RCC 7860 (cell line): ENCODE measurements around the gene STAC3.

Experiments used
- DNase-seq: peaks from one replicate; pipeline ENCODE4 v3.0.0-alpha.2; 2015; ENCODE audit warnings: low spot score
- FAIRE-seq: peaks from 2 replicates; lab custom pipeline; 2012; peaks lifted over from hg19 to GRCh38; lab: Jason Lieb, UNC

The STAC3 gene

DNA sequence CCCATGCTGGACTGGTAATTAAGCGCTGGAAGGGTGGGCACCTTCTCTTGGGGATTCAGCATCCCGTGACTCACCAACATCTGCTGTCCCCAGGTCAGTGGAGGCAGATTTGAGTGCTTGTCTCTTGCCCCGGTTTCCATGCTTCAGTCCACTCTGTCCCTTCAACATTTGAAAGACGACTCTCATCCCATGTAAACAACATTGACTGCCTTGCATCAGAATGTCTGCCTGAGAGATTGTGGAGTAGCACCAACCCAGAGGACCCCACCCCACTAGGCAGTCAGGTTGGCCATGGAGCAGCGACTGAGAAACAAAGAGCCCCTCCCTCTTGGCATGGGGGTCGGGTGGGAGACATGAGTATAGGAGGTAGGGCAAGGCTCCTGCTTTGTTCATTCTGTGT, 4.9 kb upstream of the STAC3 start:
- DNase-seq (no peak), FAIRE-seq (no peak)

GRCh38 chr12:57254506-57255280, 3.7 kb upstream of the STAC3 start:
- FAIRE-seq (no peak), DNase-seq (no peak)

DNA sequence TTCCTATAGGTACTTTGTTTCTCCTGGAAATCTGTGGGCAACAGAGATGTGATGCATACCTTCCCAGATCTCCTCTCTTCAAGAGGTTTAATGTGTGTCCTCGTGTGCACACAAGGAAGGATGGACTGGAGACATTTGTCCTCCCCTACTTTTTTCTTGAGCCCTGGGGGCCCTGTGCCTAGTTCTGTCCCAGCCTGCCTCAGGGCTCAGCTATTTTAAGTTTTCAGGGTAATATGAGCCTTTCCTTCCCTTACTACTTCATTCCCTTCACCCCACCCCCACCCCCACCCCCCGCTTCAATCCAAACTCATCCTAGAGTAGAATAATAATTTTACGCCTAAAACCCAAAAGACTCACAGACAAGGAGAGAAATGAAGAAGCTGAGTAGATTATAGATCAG, 446 bp downstream of the STAC3 start:
- DNase-seq (no peak), FAIRE-seq (no peak)

DNA sequence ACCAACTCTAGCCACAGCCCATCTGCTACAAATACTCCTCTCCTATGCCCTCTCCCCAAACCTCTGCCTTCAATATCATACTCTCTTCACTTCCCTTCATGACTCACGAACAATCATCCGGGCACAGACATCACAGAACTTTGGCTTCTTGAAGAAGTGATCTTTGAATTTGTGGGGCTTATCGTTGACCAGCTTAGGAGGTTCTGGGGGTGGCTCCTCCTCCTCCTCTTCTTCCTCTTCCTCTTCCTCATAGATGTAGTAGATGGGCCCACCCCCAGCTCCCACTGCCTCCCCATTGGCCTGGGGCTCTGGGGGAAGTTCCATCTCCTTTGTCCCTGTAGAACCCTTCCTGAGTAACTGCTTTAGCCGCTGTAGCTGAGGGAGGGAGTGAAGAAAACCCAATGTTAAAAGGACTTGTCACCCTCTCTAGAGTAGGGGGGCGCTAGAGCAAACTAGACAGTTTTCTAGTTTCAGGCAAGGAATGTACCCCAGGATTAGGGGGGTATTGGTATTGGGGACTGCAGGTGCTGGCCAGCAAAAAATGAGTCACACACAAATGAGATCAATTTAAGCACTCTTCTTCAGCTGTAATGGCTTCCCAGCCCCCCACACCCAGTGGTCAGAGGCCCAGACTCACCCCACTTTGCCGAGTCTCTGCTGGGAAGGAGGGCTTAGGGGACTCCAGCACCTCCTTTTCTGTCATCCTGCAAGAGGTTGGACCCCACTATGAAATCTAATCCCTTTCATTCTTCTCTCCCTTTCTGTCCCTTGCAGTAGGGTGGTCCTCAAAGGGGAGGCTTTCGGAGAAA, 1.8 kb downstream of the STAC3 start:
- no peak for FAIRE-seq
- DNase-seq: no peak

DNA sequence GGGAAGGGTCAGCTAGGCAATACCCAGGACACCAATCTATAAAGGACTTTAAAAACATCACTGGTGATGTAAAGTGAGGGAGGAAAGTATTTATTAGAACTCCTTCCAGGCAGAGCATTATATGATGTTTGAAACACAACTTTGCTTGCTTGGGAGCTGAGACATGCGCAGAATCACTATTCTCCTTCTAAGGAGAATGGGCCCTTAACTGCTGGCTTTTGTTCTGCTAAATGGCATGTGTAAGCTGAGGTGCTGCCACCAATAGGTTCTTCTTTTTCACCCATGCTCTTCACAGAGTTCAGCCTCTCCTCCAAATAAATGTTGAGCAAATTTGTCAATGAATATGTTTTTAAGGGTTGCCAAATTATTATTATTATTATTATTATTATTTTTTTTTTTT, 3.9 kb downstream of the STAC3 start:
- no peak for DNase-seq
- no peak for FAIRE-seq

DNA sequence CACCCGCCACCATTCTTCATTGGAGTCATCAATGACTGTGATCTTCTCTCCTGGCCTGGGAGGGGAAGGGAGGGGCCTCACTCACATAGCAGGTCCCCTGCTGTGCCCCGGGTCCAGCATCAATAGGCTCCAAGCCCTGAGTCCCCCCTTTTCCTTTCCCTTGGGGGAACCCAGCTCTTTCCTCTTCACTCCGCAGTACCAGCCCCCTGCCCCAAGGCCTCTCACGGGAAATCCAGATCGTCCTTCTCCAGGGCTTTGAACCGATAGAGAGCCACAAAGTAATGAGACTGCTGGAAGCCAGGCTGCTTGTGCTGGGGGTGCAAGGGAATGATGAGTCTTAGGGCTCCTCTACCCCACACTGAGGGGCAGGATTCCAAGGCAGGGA, 6.7 kb downstream of the STAC3 start:
- no peak for FAIRE-seq

DNA sequence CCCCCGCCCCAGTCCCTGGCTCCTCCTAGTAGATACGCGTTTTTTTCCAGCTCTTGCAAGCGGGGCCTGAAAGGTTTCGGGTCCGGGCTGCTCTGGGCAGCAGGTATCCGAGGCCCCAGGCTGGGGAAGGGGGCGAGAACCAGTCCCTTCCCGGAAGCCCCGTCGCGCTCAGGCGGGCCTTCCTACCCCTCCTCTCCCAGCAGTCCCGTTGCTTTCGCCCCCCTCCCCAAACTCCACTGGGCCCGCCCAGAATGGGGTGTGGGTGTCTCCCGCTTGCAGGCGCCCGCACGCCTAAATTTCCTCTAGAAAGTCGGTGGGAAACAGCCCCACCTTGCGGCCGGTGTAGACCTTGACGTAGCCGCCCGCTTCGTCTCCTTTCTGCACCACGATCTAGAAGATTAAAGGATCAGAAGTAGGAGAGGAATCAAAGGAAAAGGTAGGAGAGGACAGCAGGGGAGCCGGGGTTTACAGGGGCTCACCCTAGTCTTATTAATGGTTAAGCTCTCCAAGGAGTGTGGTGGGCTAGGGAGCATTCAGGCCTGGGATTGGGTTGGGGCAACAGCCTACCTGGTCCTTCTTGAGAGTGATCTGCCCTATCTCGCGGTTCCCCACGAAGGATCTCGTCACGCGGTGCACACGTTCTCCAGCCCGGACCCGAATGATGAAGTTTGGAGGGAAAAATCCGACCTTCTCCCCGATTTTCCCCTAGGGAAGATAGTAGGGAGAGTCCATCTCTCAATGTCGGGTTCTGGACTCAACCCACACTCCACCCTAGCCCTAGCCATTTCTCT, 7.3 kb downstream of the STAC3 start:
- DNase-seq (peak; percentile 17), FAIRE-seq (no peak)

More for the DNA sequence above, 6.7 kb downstream of the STAC3 start:
- DNase-seq: no peak

- FAIRE-seq: no peak
- DNase-seq: no peak
These were observed 8.1 kb downstream of the STAC3 start for GRCh38 chr12:57242691-57243454.

DNA sequence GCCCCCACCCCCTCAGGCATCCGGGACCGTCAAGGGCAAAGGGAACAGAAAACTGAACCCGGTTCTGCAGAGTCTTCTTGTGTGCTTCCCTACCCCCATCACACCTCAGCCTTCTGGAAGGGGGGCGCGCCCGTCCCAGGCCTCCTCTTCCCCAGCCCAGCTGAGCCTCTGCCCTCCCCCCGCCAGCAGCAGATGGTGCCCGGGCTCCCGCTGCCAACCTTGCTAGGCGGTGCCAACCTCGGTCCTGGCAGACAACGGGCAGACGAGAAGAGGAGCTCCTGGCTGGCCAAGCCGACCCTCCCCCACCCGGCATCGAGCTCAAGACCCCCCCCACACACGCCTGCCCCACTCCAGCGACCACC, 8.7 kb downstream of the STAC3 start:
- DNase-seq (no peak), FAIRE-seq (no peak)

- DNase-seq (no peak), FAIRE-seq (no peak)
These were observed 9.3 kb downstream of the STAC3 start for GRCh38 chr12:57241402-57242310.

DNA sequence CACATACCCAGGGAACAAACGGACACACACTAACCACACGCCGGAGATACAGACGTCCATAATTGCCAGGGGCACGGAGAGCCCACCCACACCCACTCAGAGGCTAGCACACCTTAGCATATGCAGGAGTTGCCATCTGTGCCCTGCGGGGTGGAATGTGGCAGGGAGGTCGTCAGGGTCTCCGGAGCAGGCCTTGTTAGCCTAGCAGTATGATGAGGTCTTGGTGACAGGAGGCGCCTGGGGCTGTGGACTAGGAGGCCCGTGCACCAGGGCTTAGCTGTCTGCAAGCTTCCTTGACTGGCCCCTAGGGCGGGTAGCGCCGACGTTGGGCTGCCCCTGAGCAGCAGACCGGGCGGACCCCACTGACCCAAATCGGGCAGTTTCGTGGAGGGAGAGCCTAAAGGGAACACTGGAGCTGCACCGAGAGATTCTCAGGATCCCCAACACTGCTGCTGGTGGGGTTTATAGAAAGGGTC, 10.0 kb downstream of the STAC3 start:
- FAIRE-seq: no peak

DNA sequence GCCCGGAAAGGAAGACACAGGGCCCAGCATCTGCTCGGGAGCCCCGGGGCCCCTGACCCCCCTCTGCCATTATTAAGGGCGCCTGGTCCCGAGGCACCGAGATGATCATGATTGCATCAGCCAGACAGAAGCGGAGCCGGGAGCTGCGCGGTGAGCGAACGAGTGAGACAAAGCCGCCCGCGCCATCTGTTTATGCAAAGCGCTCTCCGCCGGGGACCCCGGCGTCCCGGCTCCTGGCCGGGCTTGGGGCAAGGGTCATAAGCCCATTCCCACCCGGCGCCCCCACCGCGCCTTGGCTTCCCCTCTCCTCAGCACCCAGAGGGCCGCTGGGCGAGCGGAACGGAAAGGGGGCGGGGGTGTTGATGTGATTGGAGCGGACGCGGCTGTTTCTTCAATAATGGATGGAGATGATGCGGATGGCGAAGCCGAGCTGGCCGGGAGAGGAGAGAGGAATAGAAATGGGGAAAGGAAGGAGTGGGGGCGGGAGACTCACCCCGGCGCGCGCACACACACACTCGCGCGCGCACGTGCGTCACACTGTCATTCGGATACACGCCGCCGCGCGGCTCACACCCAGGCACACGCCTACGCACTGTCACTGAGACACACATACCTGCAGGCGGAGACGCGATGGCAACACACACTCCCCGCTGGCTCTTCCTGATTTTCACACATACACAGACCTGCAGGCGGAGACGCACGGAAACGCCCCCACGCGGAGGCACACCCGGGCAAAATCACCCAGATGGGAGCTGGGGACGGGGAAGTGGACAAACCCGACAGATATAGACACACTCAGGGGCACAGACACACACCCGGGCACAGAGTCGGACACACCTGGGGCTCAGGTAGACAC, 10.7 kb downstream of the STAC3 start:
- DNase-seq (peak; percentile 13), FAIRE-seq (no peak)

More for the DNA sequence above, 10.0 kb downstream of the STAC3 start:
- no peak for DNase-seq

DNA sequence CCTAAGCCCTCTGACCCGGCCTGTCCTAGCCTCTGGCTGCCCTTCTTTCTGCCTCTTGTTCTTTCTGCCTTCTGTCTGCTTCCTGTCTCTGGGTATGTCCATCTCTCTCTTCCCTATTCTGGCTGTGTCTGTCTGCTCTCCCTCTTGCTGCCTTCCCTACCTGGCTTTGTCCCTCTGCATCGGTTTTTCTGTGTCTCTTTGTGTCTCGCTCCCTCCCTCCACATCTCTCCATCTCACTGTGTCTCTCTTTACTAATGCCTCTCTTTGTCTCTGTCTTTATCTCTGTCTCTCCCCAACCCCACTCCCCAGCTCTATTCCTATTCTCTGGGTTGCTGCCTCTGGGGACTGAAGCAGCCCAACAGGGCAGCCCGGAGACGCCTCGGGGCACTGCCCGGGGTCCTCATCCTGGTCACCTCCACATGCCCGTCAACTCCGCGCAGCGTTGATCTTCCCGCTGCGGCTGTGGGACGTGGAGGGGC, 11.4 kb downstream of the STAC3 start:
- FAIRE-seq: no peak
- no peak for DNase-seq

- no peak for FAIRE-seq
These were observed 12.0 kb downstream of the STAC3 start for GRCh38 chr12:57238854-57239554.

DNA sequence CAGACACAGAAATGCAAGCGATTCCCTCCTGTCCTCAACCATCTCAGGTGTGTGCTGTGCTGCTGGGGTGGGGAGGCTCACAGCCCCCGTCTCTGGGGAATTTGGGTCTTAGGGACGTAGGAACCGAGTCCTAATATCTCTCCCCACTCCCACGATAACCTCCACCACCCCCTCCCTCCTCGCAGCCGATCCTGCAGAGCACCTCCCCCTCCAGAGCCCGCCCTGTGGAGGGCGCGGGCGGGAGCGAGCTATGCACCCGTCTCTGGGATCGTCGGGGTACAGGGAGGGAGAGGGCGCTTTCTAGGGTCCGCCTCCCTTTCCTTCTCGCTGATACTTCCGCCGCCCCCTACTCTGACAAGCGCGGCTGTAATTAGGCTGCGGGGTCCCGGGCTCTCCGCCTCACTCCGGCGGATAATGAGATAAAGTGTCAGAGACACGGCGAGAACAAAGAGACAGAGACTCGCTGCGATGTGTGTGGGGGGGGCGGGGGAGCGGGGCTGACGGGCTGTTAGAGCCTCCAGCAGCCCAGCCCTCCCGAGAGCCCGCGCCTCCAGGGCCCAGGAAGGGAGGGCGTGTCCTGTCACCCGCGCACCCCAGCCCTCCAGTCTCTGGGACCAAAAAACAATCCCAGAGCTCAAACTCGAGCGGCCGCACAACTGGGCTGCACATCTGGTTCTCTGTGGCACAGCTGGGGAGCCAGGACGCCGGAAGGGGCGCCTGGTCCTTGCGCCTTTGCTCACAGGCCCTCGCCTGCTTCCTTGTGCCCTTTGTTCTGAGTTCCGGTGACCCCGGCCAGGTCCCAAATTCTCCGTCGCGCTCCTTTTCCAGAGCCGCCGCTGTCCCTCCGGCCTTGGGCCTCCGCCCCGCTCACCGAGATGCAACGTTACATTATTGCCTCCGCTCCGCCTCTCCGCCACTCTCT, 12.8 kb downstream of the STAC3 start:
- DNase-seq: no peak
- no peak for FAIRE-seq

More at GRCh38 chr12:57238854-57239554, 12.0 kb downstream of the STAC3 start:
- peak; percentile 62 for DNase-seq

DNA sequence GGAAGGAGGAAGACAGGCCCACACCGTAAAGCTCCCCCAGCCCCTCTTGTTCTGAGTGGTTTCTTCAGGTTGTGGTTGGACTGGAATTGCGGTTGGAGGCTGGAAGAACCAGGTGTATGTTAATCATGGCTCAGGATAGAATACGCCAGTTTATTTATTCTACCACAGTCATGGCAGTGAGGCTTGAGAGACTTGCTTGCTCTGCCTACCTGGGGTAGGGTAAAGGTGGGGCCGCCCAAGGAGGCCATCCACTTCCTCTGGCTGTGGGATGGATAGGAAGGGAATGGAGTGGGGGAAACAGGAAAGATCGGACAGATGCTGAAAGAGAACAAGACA, 13.4 kb downstream of the STAC3 start:
- FAIRE-seq: no peak
- DNase-seq: no peak
